Measurements from ENCODE around the gene MLH3. TPM values are rescaled to one million over a fixed set of nuclear protein-coding genes. Genes with fewer than 3 reads are reported as not detected.

Gene MLH3
- total RNA-seq, 1 experiment from 2014 or later = 23.0 TPM

DNA sequence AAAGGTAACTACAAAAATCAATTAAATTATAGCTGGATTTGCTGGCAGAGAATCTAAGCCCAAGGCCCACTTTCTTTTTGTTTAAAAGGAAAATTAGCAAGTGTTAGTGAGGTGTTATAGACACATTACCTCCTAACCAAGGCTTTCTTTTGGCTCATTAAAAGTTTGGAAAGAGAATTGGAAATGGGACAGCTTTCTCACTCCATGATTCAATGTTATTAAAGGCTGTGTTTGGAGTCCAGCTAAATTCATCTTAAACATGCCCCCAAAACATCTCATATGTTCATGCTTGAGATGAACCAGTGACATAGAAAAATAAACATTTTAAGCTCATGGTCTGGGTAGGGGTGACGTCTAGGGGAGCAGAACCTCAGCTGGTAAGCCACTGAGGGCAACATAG, 82.5 kb downstream of the MLH3 start:
- Histone ChIP-seq H2BK5ac (ENCODE audit: insufficient read length, low read length) (no peak overlapping the region), H2BK20ac (ENCODE audit: low read depth, low read length, poor library complexity, severe bottlenecking) (no peak overlapping the region), H2BK15ac (ENCODE audit: low read depth, low read length) (no peak overlapping the region), H4K8ac (replicated peaks; ENCODE audit: insufficient read length, low read depth, low read length) (no peak overlapping the region), H2BK120ac (ENCODE audit: low read depth, low read length, poor library complexity, severe bottlenecking) (no peak overlapping the region), H3K56ac (ENCODE audit: insufficient read length, low read depth, low read length) (no peak overlapping the region), H3K14ac (ENCODE audit: insufficient read depth, low read length) (no peak overlapping the region), H2AFZ (ENCODE audit: low read length) (no peak overlapping the region), H3T11ph (ENCODE audit: low read length) (no peak overlapping the region), H3K79me2 (ENCODE audit: insufficient read depth, low read length) (no peaks in the 10 kb centered on the region), H3K4me2 (ENCODE audit: insufficient read depth, insufficient read length, low read length) (no peak overlapping the region), H4K20me1 (ENCODE audit: control insufficient read depth, insufficient read depth, insufficient read length) (no peaks in the 10 kb centered on the region), H3K9me3 (ENCODE audit: control insufficient read depth, low read depth, low read length) (no peaks in the 10 kb centered on the region), H2BK12ac (ENCODE audit: insufficient read length, low read depth, low read length) (no peak overlapping the region), H2AK5ac (ENCODE audit: insufficient read length, low read length) (no peak overlapping the region), H3K23ac (ENCODE audit: insufficient read length, low read depth, low read length) (no peak overlapping the region), H3K27ac (ENCODE audit: insufficient read length, low read depth, low read length) (no peak overlapping the region), H3K18ac (ENCODE audit: insufficient read length, low read depth, low read length) (no peak overlapping the region), H3K23me2 (ENCODE audit: insufficient read length, low read depth, low read length, poor library complexity, severe bottlenecking) (no peaks in the 10 kb centered on the region), H4K91ac (ENCODE audit: insufficient read length, low read depth, low read length) (no peak overlapping the region), H3K4me1 (ENCODE audit: insufficient read depth, low read length) (no peaks in the 10 kb centered on the region), H3K4ac (ENCODE audit: low read depth, low read length) (no peak overlapping the region), H3K9ac (ENCODE audit: extremely low read depth, insufficient read length, low read length) (no peak overlapping the region), H4K5ac (ENCODE audit: insufficient read length, low read depth, low read length) (no peak overlapping the region), H3K27me3 (ENCODE audit: insufficient read depth, low read length) (no peaks in the 10 kb centered on the region), H3K79me1 (ENCODE audit: insufficient read depth, low read depth, low read length, poor library complexity, severe bottlenecking) (no peaks in the 10 kb centered on the region)
- TF ChIP-seq, protein P1, sequence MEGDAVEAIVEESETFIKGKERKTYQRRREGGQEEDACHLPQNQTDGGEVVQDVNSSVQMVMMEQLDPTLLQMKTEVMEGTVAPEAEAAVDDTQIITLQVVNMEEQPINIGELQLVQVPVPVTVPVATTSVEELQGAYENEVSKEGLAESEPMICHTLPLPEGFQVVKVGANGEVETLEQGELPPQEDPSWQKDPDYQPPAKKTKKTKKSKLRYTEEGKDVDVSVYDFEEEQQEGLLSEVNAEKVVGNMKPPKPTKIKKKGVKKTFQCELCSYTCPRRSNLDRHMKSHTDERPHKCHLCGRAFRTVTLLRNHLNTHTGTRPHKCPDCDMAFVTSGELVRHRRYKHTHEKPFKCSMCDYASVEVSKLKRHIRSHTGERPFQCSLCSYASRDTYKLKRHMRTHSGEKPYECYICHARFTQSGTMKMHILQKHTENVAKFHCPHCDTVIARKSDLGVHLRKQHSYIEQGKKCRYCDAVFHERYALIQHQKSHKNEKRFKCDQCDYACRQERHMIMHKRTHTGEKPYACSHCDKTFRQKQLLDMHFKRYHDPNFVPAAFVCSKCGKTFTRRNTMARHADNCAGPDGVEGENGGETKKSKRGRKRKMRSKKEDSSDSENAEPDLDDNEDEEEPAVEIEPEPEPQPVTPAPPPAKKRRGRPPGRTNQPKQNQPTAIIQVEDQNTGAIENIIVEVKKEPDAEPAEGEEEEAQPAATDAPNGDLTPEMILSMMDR (conservative IDR thresholded peaks at IDR 0.05) = no peak
- Mint-ChIP-seq H3K4me1 (peaks cover 6 to 22% of the 10 kb centered on the region in 2 experiments), H3K27ac (no peak overlapping the region), H3K9me3 (no peaks in the 10 kb centered on the region), H3K27me3 (ENCODE audit: low read depth) (no peaks in the 10 kb centered on the region), H3K4me3 (no peak overlapping the region), H3K36me3 (ENCODE audit: insufficient read depth in 1 of 3, low read depth in 3 of 3) (no peaks in the 10 kb centered on the region)
- WGBS (ENCODE audit: extremely low coverage, insufficient read length, low lambda C conversion rate) = no CpG with 5 or more reads among the region's 1 CpG
- DNase-seq = no peak

Data from H9 (cell line).